Coronary artery (tissue), 2 donors: ENCODE measurements around the gene TEDC2.

ENCODE experiments used
- DNase-seq: peaks from one replicate; pipeline ENCODE4 v3.0.0-alpha.2; 2017; ENCODE audit warnings: low spot score
- H3K27ac ChIP-seq, 2 donors: fragments of 200-600 bp; sonication (generic); one replicate each; pipeline ENCODE4 v1.5.1; 2016 to 2019
- H3K4me3 ChIP-seq: fragments of 200-600 bp; sonication (generic); 2 replicates; pipeline ENCODE4 v1.5.1; 2016; ENCODE audit warnings: mild to moderate bottlenecking, moderate library complexity
- TF ChIP-seq, protein P1 (sequence below): fragments of 200-600 bp; sonication (generic); IDR thresholded peaks from one replicate; pipeline ENCODE4 v1.5.1; 2019; ENCODE audit warnings: antibody characterized with exemption

The TEDC2 gene

DNA sequence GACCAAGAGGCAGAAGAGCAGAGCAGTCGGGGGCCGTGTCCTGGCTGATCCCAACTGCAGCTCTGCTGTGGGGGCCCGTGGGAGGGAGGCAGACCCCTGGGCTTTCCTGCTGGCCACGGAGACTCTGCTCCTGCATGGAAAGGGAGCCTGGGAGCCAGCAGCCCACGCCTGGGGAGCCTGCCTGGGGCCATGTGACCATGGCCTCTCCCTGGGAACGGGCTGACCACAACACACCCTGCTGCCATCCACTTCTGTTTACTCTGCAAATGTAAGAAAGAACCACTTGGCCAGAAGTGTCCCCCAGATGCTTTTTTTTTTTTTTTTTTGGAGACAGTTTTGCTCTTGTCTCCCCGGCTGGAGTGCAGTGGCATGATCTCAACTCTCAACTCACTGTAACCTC lies 2.0 kb upstream of the TEDC2 start:
- no peak for DNase-seq
- TF ChIP-seq, protein P1, sequence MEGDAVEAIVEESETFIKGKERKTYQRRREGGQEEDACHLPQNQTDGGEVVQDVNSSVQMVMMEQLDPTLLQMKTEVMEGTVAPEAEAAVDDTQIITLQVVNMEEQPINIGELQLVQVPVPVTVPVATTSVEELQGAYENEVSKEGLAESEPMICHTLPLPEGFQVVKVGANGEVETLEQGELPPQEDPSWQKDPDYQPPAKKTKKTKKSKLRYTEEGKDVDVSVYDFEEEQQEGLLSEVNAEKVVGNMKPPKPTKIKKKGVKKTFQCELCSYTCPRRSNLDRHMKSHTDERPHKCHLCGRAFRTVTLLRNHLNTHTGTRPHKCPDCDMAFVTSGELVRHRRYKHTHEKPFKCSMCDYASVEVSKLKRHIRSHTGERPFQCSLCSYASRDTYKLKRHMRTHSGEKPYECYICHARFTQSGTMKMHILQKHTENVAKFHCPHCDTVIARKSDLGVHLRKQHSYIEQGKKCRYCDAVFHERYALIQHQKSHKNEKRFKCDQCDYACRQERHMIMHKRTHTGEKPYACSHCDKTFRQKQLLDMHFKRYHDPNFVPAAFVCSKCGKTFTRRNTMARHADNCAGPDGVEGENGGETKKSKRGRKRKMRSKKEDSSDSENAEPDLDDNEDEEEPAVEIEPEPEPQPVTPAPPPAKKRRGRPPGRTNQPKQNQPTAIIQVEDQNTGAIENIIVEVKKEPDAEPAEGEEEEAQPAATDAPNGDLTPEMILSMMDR = no peak
- Histone ChIP-seq H3K4me3 (no peak overlapping the region), H3K27ac (no peak overlapping the region)

DNA sequence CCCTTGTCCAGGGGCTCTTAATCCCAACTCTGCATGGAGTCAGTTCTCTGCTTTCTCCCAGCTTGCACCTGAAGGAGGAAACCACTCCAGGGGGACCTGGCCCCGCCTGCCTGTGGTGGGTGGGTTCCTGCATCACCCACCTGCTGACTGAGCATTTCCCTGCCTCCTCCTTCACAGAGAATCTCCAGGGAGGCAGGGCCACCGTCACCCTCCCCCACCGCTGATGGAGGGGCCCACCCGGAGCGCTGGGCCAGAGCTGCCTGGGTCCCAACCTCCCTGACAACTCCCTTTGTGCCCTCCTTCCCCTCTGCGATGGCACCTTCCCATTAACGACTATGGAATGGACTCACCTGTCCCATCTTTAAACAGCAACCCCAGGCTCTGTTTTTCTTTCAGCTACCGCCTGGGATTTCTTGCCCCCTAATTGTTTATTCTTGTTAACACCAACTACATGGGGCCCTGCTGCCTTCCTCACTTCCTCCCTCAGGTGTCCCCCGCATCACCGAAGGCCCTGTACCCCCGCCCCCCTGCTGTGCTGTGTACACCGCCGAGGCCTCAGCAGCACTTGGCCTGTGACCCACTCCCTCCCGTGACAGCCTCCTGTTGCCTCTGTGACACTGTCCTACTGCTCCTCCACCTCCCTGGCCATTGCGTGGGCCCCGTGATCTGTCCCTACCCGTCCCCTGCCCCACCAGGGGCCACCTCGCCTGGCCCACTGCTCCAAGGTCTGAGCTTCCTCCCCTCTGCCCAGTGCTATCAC lies 842 bp upstream of the TEDC2 start:
- no peak for DNase-seq
- Histone ChIP-seq H3K27ac (peak overlapping the region in 1 of 2 donors; percentile 54), H3K4me3 (peak overlapping the region; percentile 77)
- TF ChIP-seq, protein P1 = no peak

DNA sequence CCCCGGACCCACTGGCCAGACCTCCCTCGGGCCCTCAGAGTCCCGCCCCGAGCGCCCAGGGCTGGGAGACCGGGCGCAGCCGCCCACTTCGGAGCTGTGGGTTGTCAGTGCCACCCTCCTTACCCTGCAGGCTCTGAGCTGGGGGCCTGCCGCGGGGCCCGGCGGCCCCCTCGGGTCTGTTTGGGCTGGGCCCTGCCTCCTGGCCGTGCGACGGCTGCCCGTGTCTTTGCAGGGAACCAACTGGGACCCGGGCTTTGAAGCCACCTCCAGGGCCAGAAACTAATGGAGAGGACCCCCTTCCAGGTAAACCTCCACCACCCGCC lies 443 bp downstream of the TEDC2 start:
- TF ChIP-seq, protein P1 = no peak
- no peak overlapping the region for H3K27ac ChIP-seq
- H3K4me3 ChIP-seq = peak overlapping the region; percentile 77
- DNase-seq = no peak

DNA sequence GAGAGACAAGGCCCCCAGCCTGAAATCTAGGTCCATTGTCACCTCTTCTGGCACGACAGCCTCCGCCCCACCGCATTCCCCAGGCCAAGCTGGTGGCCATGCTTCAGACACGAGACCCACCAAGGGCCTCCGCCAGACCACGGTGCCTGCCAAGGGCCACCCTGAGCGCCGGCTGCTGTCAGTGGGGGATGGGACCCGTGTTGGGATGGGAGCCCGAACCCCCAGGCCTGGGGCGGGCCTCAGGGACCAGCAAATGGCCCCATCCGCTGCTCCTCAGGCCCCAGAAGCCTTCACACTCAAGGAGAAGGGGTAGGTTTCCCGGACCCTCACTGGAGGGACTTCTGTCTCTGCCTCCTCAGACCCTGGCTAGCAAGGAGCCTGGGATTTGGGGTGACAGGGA lies 1.0 kb downstream of the TEDC2 start:
- no peak for DNase-seq
- H3K4me3 ChIP-seq = no peak overlapping the region
- TF ChIP-seq, protein P1 = no peak
- no peak overlapping the region for H3K27ac ChIP-seq

DNA sequence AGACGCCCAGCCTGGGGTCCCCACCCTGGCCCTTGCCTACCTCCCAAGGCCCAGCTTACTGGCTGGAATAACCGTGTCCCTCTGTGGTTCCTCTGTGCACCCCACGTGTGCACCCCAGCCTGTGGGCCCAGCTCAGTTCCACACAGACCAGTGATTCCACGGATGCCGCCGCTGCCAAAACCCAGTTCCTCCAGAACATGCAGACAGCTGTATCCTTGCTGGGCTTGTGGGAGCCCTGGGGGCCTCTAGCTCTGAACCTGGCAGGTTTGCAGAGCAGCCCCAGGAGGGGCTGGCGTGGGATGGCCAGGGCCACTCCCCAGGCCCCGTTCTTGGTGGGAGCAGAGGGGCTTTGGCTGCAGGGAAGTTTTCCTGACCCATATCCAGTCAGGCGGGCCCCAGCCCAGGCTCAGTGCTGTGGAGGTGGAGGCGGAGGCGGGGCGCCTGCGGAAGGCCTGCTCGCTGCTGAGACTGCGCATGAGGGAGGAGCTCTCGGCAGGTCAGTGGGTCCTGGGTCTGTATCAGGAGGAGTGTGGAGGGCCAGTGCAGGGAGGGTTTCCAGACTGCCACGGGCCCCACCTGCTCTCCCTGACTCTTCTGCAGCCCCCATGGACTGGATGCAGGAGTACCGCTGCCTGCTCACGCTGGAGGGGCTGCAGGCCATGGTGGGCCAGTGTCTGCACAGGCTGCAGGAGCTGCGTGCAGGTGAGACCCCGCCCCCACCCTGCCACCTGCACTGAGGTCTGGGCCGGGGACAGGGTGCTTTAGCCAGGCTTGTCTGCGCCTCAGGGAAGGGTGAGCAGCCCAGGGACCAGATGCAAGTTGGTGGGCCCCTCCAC lies 2.3 kb downstream of the TEDC2 start:
- TF ChIP-seq, protein P1 = no peak
- no peak overlapping the region for H3K27ac ChIP-seq
- DNase-seq = no peak
- H3K4me3 ChIP-seq = no peak overlapping the region

DNA sequence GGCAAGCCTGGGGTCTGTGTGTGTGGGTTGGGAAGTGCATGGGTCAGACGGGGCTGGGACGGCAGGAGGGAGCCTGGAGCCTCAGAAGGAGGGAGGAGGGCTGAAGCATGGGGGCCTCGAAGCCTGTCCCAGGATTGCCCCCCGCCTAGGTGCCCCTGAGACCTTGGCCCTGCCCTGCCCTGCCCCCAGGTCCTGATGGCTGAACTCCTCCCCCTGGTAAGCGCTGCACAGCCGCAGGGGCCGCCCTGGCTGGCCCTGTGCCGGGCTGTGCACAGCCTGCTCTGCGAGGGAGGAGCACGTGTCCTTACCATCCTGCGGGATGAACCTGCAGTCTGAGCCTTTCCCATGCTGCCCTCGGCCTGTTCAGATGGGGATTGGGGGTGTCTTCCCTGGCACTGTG lies 4.4 kb downstream of the TEDC2 start:
- Histone ChIP-seq H3K27ac (no peak overlapping the region), H3K4me3 (no peak overlapping the region)
- DNase-seq = no peak
- TF ChIP-seq, protein P1 = no peak
